A549 (cell line): ENCODE results near the gene SOX18. TPM values are rescaled to one million over a fixed set of nuclear protein-coding genes. Genes with fewer than 3 reads are reported as not detected.
A peak's percentile ranks its signal among the peaks of the same experiment; 100 is the strongest.

Experiments
- ATAC-seq, 2 experiments: fragments of 200-7000 bp in 1 of 2; fragments of >200 bp in 1 of 2; cut with Nextera tagmentation in 1 of 2; cut with Tn5 transposase in 1 of 2; 3 replicates each; pipeline versions ENCODE4 v1.8.0 to v1.9.1; 2018 to 2020; ENCODE audit warnings: mild to moderate bottlenecking in 1 of 2, moderate library complexity in 1 of 2
- CTCF ChIA-PET: fragments of 300-600 bp; sonication (Branson Sonifier 250); formaldehyde crosslinking; extraction: SDS; loops from one replicate; lab custom pipeline; 2021; ENCODE audit warnings: antibody characterized with exemption, inconsistent platforms; lab: Yijun Ruan, JAX
- POLR2A ChIA-PET: fragments of 350-600 bp; formaldehyde crosslinking; extraction: SDS; loops from one replicate; lab custom pipeline; 2021; ENCODE audit warnings: antibody characterized with exemption, inconsistent platforms; lab: Yijun Ruan, JAX
- DNase-seq, 2 experiments: peaks; one replicate each; pipeline versions ENCODE4 v3.0.0 to v3.0.0-alpha.2; 2011 to 2016; ENCODE audit warnings: low read depth in 1 of 2, low spot score in 1 of 2
- FAIRE-seq: peaks from 2 replicates; lab custom pipeline; 2011; peaks lifted over from hg19 to GRCh38; lab: Jason Lieb, UNC
- H3K27ac ChIP-seq, 2 experiments: fragments of >200 bp; sonication (Bioruptor Twin); formaldehyde crosslinking; 3 replicates each; pipeline ENCODE4 v1.5.1; 2016 to 2017
- H3K4me1 ChIP-seq: fragments of >200 bp; sonication (Bioruptor Twin); formaldehyde crosslinking; 3 replicates; pipeline ENCODE4 v1.6.1; 2016
- H3K4me2 ChIP-seq: fragments of >200 bp; sonication (Bioruptor Twin); formaldehyde crosslinking; 3 replicates; pipeline ENCODE4 v1.6.1; 2016
- H3K4me3 ChIP-seq: fragments of >200 bp; sonication (Bioruptor Twin); formaldehyde crosslinking; 3 replicates; pipeline ENCODE4 v1.5.1; 2016
- H3K9me3 ChIP-seq: fragments of >200 bp; sonication (Bioruptor Twin); formaldehyde crosslinking; 3 replicates; pipeline ENCODE4 v1.6.1; 2016
- CBX8 ChIP-seq: fragments of 200-600 bp; sonication (generic); IDR thresholded peaks from 2 replicates; pipeline ENCODE4 v1.6.1; 2016
- CEBPB ChIP-seq, 2 experiments: fragments of >200 bp in 1 of 2; sonication (Bioruptor Twin) in 1 of 2; formaldehyde crosslinking in 1 of 2; IDR thresholded peaks; 2 replicates each; pipeline ENCODE4 v1.6.1; 2012 to 2016
- CHD2 ChIP-seq: fragments of 150-350 bp; IDR thresholded peaks from 2 replicates; pipeline ENCODE4 v1.6.1; 2014; ENCODE audit warnings: low read length; ENCODE audit not compliant: partially characterized antibody
- CHD4 ChIP-seq: fragments of 200-600 bp; sonication (generic); IDR thresholded peaks from 2 replicates; pipeline ENCODE4 v1.6.1; 2016; ENCODE audit warnings: antibody characterized with exemption, mild to moderate bottlenecking, borderline replicate concordance
- HDAC2 ChIP-seq: fragments of 200-600 bp; sonication (generic); IDR thresholded peaks from 2 replicates; pipeline ENCODE4 v1.6.1; 2016
- HEYL ChIP-seq: fragments of 250-450 bp; sonication (Bioruptor Pico); IDR thresholded peaks from 2 replicates; pipeline ENCODE4 v1.8.0; 2021; ENCODE audit warnings: mild to moderate bottlenecking, moderate library complexity
- JUN ChIP-seq, 2 experiments: fragments of >200 bp; sonication (Bioruptor Twin); formaldehyde crosslinking; IDR thresholded peaks; 2 replicates in 1 of 2; 3 replicates in 1 of 2; pipeline ENCODE4 v1.6.1; 2016 to 2017
- JUNB ChIP-seq: fragments of >200 bp; sonication (Bioruptor Twin); formaldehyde crosslinking; IDR thresholded peaks from 2 replicates; pipeline ENCODE4 v1.6.1; 2016
- KDM1A ChIP-seq: fragments of 200-600 bp; sonication (generic); IDR thresholded peaks from 2 replicates; pipeline ENCODE4 v1.6.1; 2016; ENCODE audit warnings: low read depth, mild to moderate bottlenecking
- KDM5A ChIP-seq: fragments of 200-600 bp; sonication (generic); IDR thresholded peaks from 2 replicates; pipeline ENCODE4 v1.6.1; 2016; ENCODE audit warnings: antibody characterized with exemption, mild to moderate bottlenecking
- MYC ChIP-seq: IDR thresholded peaks from 2 replicates; pipeline ENCODE4 v1.6.1; 2012; ENCODE audit warnings: mild to moderate bottlenecking, inconsistent platforms, low read length, improper control_type of control experiment, borderline replicate concordance
- PHF8 ChIP-seq: fragments of 200-600 bp; sonication (generic); IDR thresholded peaks from 2 replicates; pipeline ENCODE4 v1.6.1; 2016; ENCODE audit warnings: low read depth, mild to moderate bottlenecking, antibody characterized with exemption, moderate library complexity, borderline replicate concordance
- POLR2A ChIP-seq: IDR thresholded peaks from 2 replicates; pipeline ENCODE4 v1.6.1; 2012; ENCODE audit warnings: mild to moderate bottlenecking, low read length
- SREBF2 ChIP-seq: fragments of 450-650 bp; IDR thresholded peaks from 2 replicates; pipeline ENCODE4 v1.6.1; 2014; ENCODE audit warnings: mild to moderate bottlenecking, moderate library complexity
- WGBS: methylation state at CpG from one replicate; pipeline ENCODE4 v1.1.6; 2017; ENCODE audit errors: missing lambda C conversion rate; 5-methylcytosine and 5-hydroxymethylcytosine counted together
- polyA plus RNA-seq, 4 experiments: library from polyadenylated mRNA; depleted of rRNA in 3 of 4; stranded (reverse); fragments of >200 nt; fragmentation: RNase III in 1 of 4; extraction: RNeasy Plus Mini Kit Qiagen cat#74134 plus additional on column Dnase treatment in 1 of 4; gene quantifications; 2 replicates in 3 of 4; 3 replicates in 1 of 4; pipeline ENCODE4 v1.2.3, GENCODE V29; 2011 to 2017
- TF ChIP-seq, protein P1 (sequence below): fragments of 200-600 bp; sonication (generic); IDR thresholded peaks from 2 replicates; pipeline ENCODE4 v1.6.1; 2016; ENCODE audit warnings: antibody characterized with exemption, mild to moderate bottlenecking, moderate library complexity
- TF ChIP-seq, protein P2 (sequence below): fragments of 150-350 bp; IDR thresholded peaks from 2 replicates; pipeline ENCODE4 v1.6.1; 2014; ENCODE audit warnings: low read depth, mild to moderate bottlenecking, low read length
- TF ChIP-seq, protein P3 (sequence below): fragments of >200 bp; sonication (Bioruptor Twin); formaldehyde crosslinking; IDR thresholded peaks from 3 replicates; pipeline ENCODE4 v1.6.1; 2016
- TF ChIP-seq, protein P4 (sequence below): IDR thresholded peaks from 2 replicates; pipeline ENCODE4 v1.6.1; 2012; ENCODE audit warnings: low read depth, borderline replicate concordance
- TF ChIP-seq, protein P5 (sequence below): fragments of 250-450 bp; sonication (Bioruptor Pico); IDR thresholded peaks from 2 replicates; pipeline ENCODE4 v1.5.0; 2020; ENCODE audit warnings: low read depth, mild to moderate bottlenecking, moderate library complexity

The SOX18 gene
- polyA plus RNA-seq, 2 of the 4 experiments (the other 2 are of a cell fraction) = 0.19 to 1.4 TPM

DNA sequence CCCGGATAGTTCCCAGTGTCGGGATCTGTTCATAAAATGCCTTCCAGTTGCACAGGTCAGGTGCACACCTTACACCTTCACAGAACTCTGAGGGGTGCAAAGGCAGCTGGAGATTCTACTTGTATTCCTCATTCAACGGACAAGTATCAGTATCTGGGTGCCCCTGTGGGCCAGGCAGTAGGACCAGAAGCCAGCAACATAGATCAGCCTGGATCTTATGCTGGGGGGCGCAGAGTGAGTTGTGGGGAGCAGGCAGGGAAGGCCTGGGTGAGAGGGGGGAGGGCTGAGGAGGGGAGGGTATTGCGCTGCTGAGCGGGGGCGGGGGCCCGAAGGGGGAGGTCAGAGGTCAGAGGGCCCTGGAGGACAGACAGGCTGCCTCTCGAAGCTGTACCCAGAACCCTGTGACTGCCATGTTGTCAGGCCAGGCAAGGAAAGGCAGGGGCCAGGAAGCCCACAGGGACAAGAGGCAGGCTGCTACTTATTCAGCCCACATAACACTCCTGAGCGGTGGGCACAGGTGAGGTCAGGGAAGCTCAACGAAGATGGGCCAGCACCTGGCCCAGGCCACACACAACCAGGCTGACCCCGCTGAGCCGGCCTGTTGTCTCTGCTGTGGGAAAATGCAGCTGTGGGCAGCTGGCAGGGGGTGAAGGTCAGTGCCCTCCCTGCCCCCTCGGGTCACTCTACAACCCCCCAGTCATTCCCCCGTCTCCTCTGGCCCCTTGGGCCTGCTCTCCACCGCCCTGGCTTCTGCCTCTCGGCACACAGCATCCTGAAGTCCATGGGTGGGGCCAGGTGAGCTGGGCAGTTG is 31.6 kb upstream of the SOX18 start:
- DNase-seq = no peak
- H3K27ac ChIP-seq = no peak overlapping the region; a peak in 2 of 6 replicates
- peak overlapping the region; percentile 100; the same call in 2 of the 3 replicates for H3K4me2 ChIP-seq
- no peak for ATAC-seq
- H3K4me3 ChIP-seq = no peak overlapping the region
- WGBS = 86% methylated on average over 10 of the region's 17 CpGs
- CTCF ChIA-PET = interaction anchor here (0.8 to 9.1 kb wide), 7 partner anchors 9 to 101 kb away, joined by 3 to 121 read pairs (median 5); partner anchors contain the start of gene PRPF6
- POLR2A ChIA-PET = no interaction called here
- peaks cover 27% of the 10 kb centered on the region for H3K4me1 ChIP-seq
- FAIRE-seq = no peak
- H3K9me3 ChIP-seq = no peaks in the 10 kb centered on the region
- TF ChIP-seq CHD2 = no peak
- no peak for TF ChIP-seq KDM1A
- no peak for TF ChIP-seq JUNB
- TF ChIP-seq HEYL = no peak
- TF ChIP-seq, protein P1, sequence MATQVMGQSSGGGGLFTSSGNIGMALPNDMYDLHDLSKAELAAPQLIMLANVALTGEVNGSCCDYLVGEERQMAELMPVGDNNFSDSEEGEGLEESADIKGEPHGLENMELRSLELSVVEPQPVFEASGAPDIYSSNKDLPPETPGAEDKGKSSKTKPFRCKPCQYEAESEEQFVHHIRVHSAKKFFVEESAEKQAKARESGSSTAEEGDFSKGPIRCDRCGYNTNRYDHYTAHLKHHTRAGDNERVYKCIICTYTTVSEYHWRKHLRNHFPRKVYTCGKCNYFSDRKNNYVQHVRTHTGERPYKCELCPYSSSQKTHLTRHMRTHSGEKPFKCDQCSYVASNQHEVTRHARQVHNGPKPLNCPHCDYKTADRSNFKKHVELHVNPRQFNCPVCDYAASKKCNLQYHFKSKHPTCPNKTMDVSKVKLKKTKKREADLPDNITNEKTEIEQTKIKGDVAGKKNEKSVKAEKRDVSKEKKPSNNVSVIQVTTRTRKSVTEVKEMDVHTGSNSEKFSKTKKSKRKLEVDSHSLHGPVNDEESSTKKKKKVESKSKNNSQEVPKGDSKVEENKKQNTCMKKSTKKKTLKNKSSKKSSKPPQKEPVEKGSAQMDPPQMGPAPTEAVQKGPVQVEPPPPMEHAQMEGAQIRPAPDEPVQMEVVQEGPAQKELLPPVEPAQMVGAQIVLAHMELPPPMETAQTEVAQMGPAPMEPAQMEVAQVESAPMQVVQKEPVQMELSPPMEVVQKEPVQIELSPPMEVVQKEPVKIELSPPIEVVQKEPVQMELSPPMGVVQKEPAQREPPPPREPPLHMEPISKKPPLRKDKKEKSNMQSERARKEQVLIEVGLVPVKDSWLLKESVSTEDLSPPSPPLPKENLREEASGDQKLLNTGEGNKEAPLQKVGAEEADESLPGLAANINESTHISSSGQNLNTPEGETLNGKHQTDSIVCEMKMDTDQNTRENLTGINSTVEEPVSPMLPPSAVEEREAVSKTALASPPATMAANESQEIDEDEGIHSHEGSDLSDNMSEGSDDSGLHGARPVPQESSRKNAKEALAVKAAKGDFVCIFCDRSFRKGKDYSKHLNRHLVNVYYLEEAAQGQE = no peak
- TF ChIP-seq CEBPB (IDR thresholded peaks at IDR 0.05) = no peak
- no peak for TF ChIP-seq JUN (IDR thresholded peaks at IDR 0.05)
- TF ChIP-seq PHF8 = no peak
- TF ChIP-seq, protein P2, sequence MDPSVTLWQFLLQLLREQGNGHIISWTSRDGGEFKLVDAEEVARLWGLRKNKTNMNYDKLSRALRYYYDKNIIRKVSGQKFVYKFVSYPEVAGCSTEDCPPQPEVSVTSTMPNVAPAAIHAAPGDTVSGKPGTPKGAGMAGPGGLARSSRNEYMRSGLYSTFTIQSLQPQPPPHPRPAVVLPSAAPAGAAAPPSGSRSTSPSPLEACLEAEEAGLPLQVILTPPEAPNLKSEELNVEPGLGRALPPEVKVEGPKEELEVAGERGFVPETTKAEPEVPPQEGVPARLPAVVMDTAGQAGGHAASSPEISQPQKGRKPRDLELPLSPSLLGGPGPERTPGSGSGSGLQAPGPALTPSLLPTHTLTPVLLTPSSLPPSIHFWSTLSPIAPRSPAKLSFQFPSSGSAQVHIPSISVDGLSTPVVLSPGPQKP = no peak
- TF ChIP-seq POLR2A = no peak
- no peak for TF ChIP-seq KDM5A
- no peak for TF ChIP-seq CBX8
- TF ChIP-seq, protein P3, sequence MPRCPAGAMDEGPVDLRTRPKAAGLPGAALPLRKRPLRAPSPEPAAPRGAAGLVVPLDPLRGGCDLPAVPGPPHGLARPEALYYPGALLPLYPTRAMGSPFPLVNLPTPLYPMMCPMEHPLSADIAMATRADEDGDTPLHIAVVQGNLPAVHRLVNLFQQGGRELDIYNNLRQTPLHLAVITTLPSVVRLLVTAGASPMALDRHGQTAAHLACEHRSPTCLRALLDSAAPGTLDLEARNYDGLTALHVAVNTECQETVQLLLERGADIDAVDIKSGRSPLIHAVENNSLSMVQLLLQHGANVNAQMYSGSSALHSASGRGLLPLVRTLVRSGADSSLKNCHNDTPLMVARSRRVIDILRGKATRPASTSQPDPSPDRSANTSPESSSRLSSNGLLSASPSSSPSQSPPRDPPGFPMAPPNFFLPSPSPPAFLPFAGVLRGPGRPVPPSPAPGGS = no peak
- no peak for TF ChIP-seq HDAC2
- TF ChIP-seq MYC = no peak
- no peak for TF ChIP-seq CHD4
- TF ChIP-seq, protein P4, sequence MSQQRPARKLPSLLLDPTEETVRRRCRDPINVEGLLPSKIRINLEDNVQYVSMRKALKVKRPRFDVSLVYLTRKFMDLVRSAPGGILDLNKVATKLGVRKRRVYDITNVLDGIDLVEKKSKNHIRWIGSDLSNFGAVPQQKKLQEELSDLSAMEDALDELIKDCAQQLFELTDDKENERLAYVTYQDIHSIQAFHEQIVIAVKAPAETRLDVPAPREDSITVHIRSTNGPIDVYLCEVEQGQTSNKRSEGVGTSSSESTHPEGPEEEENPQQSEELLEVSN = no peak
- TF ChIP-seq, protein P5, sequence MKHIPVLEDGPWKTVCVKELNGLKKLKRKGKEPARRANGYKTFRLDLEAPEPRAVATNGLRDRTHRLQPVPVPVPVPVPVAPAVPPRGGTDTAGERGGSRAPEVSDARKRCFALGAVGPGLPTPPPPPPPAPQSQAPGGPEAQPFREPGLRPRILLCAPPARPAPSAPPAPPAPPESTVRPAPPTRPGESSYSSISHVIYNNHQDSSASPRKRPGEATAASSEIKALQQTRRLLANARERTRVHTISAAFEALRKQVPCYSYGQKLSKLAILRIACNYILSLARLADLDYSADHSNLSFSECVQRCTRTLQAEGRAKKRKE (CRISPR knock-in tag) = no peak
- TF ChIP-seq SREBF2 = no peak
